Omental fat pad (tissue), 4 donors: ENCODE results near the gene CNEP1R1. TPM values are rescaled to one million over a fixed set of nuclear protein-coding genes. Genes with fewer than 3 reads are reported as not detected.

ENCODE experiments used
- ATAC-seq: fragments of 150-250 bp; one replicate; pipeline ENCODE4 v1.9.1; 2016; ENCODE audit warnings: mild to moderate bottlenecking, moderate library complexity; ENCODE audit not compliant: low FRiP score
- DNase-seq: peaks from one replicate; pipeline ENCODE4 v3.0.0-alpha.2; 2019; ENCODE audit warnings: low spot score
- CTCF ChIP-seq, 3 donors: fragments of 450-650 bp; IDR thresholded peaks; one replicate each; pipeline ENCODE4 v1.5.1; 2016 to 2017; ENCODE audit warnings: antibody characterized with exemption in 3 of 3, mild to moderate bottlenecking in 3 of 3, moderate library complexity in 2 of 3
- total RNA-seq, 4 donors: library from RNA; depleted of rRNA; stranded (reverse); fragments of >200 nt; gene quantifications; one replicate each; pipeline ENCODE4 v1.1.0, GENCODE V29; 2016

Gene CNEP1R1
- total RNA-seq, 4 donors from 2014 or later: 15.1 to 29.5 (median 21.1) TPM

GRCh38 chr16:49992825-49993224 lies 32.2 kb upstream of the CNEP1R1 start:
- no peak for TF ChIP-seq CTCF (IDR thresholded peaks at IDR 0.05)
- ATAC-seq (no peak), DNase-seq (no peak)

- DNase-seq: no peak
- no peak for ATAC-seq
- no peak for TF ChIP-seq CTCF (IDR thresholded peaks at IDR 0.05)
These were observed 31.4 kb upstream of the CNEP1R1 start for GRCh38 chr16:49993579-49993978.

- TF ChIP-seq CTCF (IDR thresholded peaks at IDR 0.05): no peak
- DNase-seq (no peak), ATAC-seq (no peak)
These were observed 31.0 kb upstream of the CNEP1R1 start for GRCh38 chr16:49994006-49994405.

- no peak for TF ChIP-seq CTCF (IDR thresholded peaks at IDR 0.05)
- ATAC-seq (no peak), DNase-seq (no peak)
These were observed 29.3 kb upstream of the CNEP1R1 start for GRCh38 chr16:49995720-49996119.

GRCh38 chr16:49997721-49998251 lies 27.2 kb upstream of the CNEP1R1 start:
- ATAC-seq (no peak), DNase-seq (no peak)
- TF ChIP-seq CTCF (IDR thresholded peaks at IDR 0.05): no peak

GRCh38 chr16:49998991-49999390 lies 26.0 kb upstream of the CNEP1R1 start:
- ATAC-seq (no peak), DNase-seq (no peak)
- no peak for TF ChIP-seq CTCF (IDR thresholded peaks at IDR 0.05)

GRCh38 chr16:50001144-50001543 lies 23.9 kb upstream of the CNEP1R1 start:
- TF ChIP-seq CTCF (IDR thresholded peaks at IDR 0.05): no peak
- no peak for DNase-seq
- no peak for ATAC-seq
